ENCODE results near the gene YDJC.
A peak's percentile ranks its signal among the peaks of the same experiment; 100 is the strongest.
"Not testable (repeated sequence)": the region's sequence is repeated elsewhere in the genome, so short reads cannot be mapped to it uniquely, and the experiment has no call there.

The YDJC gene

DNA sequence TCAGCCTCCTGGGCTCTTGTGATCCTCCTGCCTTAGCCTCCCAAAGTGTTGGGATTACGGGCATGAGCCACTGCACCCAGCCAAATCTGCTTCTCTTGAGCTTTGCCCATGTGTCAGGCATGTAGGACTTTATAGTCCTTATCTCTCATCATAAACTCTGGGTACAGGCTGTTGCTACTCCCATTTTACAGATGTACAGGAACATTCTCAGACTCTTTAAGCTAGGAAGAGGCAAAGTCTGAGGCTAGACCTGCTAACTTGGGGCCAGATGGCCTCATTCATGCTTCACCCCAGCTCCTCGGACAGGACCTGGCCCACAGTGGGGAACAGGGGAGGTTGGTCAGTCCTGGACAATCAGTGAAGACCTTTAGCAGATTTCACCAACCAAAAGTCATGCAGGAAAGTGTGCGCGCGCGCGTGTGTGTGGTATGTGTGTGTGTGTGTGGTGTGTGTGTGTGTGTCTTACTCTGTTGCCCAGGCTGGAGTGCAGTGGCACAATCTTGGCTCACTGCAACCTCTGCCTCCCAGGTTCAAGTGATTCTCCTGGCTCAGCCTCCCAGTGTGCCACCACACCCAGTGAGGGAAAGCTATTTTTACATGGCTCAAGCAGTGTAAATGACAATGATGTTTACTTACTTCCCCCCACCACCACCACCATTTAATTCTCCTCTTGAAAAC lies 23.8 kb downstream of the YDJC start:
- no peak for DNase-seq

DNA sequence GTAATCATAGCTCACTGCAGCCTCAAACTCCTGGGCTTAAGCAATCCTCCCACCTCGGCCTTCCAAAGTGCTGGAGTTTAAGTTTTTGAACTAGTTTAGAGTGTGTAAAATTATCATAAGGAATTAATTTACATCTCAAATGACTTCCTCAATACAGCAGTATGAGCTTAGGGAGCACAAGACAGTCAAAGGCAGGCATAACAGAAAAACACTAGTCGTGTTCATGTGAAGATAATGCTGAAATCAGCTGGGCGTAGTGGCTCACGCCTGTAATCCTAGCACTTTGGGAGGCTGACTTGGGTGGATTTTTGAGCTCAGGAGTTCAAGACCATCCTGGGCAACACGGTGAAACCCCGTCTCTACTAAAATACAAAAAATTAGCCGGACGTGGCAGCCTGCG lies 25.8 kb downstream of the YDJC start:
- DNase-seq: no peak

DNA sequence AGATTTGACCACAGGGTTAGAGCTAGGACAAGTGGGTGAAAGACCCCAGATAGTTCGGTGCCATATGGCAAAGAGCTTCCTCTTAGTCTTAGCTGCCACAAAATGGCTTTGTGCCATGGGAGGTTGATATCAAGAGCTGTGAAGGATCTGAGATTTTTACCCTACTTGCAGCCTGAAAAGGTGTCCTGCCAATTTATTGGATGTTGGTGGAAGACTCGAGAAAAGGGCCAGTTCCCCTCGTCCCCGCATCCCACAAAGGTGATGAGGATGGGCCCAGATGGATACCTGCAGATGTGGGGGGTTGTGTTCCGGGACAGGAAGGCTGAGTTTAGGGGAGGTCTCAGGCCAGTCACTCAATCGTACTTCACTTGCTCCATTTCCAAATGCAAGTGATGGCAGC lies 27.2 kb downstream of the YDJC start:
- no peak for DNase-seq

DNA sequence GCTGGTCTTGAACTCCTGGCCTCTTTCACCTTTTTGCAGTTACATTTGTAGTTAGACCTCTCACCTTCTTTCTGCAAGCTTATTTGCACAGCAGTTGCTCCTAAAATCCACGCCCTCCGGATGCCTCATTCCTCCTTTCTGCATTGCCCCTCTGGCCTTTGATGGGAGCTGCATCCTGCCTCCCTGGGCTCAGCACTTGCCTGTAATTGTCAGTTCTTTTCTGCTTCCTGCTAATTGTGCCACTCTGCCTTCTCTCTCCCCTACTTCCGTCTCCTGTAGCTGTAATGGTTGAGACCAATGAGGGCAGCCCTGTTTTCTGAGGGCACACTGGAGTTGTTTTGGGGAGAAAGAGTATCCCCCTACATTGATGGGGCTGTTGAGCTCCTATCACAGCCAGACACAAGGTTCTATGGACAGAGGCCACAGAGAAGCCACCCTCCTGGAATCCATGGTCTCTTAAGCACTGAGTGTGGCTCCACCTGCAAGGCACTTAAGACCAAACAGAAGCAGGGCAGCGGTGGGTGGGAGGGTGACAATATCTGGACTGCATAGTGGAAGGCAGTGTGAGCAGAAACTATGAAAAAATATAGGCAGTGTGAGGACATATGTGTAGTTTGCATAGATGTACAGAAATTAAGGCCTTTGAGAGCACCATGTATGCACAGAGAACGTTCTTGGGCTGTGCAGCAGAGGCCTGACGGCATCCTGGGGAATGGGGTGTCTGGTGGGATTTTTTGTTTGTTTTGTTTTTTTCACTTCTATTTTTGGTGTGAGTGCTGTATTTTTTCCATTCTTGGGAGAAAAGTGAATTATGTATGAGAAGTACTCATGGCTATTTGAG lies 30.5 kb downstream of the YDJC start:
- DNase-seq: no peak

GRCh38 chr22:21598302-21598701 lies 31.5 kb downstream of the YDJC start:
- no peak for DNase-seq

DNA sequence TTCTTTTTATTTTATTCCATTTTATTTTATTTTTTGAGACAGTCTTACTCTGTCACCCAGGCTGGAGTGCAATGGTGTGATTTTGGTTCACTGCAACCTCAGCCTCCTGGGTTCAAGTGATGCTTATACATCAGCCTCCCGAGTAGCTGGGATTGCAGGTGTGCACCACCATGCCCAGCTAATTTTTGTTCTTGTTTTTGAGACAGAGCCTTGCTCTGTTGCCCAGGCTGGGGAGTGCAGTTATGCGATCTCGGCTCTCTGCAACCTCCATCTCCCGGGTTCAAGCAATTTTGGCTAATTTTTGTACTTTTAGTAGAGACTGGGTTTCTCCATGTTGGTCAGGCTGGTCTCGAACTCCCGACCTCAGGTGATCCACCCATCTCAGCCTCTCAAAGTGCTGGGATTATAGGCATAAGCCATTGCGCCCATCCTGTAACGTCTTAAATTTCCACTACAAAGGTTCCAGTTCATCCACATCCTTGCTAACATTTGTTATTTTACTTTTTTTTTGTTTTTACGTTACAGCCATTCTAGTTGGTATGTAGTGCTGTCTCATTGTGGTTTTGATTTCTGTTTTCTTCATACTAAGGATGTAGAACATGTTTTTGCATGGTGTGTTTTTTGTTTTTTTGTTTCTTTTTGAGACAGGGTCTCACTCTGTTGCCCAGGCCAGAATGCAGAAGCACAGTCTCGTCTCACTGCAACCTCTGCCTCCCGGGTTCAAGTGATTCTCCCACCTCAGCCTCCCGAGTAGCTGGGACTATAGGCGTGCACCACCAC lies 33.3 kb downstream of the YDJC start:
- DNase-seq: not testable (repeated sequence)

- DNase-seq: peak in 1 of 2 donors; percentile 32
Observed at GRCh38 chr22:21594865-21595452, 34.9 kb downstream of the YDJC start.

GRCh38 chr22:21593406-21594232 lies 36.2 kb downstream of the YDJC start:
- DNase-seq: no peak

- DNase-seq: no peak
Observed at GRCh38 chr22:21592422-21592821, 37.4 kb downstream of the YDJC start.

- no peak for DNase-seq
Observed at GRCh38 chr22:21591695-21592094, 38.1 kb downstream of the YDJC start.

DNA sequence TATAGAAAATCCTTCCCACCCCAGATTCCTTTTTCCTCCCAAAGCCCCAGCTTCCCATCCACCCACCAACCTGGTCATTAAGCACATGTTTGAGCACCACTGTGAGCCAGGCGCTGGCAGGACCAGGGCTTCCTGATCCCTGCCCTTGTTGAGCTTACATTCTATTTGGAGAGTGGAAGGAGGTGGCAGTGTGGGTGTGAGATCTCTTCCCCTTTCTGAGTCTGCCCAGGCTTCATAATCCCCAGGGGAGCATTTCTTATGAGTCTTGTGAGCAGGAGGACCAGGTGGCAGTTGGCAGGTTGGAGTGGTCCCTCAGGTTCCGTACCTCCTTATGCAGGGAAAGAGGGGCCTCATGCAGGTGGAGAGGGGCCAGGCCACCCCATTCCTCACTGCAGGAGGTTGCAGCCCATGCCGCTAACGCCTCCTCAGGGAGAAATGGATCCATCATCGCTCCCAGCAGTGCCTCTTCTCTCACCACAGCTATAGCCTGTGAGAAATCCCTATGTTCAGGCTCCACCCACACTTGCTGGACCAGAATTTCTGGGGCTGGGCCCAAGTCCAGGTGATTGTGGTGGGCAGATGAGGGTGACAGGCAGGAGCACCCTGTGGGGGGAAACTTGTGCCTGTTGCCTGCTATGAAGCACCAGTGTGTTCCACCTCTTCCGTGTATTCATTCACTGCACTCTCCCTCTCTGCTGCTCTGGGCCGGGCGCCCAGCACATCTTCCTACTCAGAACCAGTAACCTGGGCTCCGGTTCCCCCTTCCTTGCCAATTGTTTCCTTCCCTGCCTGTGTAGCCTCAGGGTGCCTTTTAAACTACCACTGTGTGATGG lies 38.8 kb downstream of the YDJC start:
- peak in 1 of 2 donors; percentile 40 for DNase-seq

DNA sequence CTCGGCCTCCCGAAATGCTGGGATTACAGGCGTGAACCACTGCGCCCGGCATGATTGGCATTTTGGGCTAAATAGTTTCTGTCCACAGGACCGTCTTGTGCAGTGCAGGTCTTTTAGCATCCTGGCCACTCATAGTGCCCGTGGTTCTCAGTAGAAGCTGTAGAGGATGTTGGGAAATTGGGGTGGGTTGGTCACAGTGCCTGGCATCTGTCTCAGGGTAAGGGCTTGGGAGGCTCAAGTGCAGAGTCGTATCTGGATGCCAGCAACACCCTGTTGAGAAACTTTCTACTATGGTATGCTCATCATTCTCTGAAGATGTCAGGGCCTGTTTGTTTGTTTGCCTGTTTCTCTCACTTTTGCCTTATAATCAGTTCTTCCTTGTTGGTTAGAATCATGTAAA lies 40.4 kb downstream of the YDJC start:
- DNase-seq: no peak

GRCh38 chr22:21587803-21588611 lies 41.8 kb downstream of the YDJC start:
- DNase-seq: peak; percentile 54 to 62

- no peak for DNase-seq
Observed at GRCh38 chr22:21585389-21585788, 44.4 kb downstream of the YDJC start.

- DNase-seq: no peak
Observed at GRCh38 chr22:21582801-21583740, 46.8 kb downstream of the YDJC start.

- not testable (repeated sequence) for DNase-seq
Observed at GRCh38 chr22:21581009-21581713, 48.7 kb downstream of the YDJC start.

DNA sequence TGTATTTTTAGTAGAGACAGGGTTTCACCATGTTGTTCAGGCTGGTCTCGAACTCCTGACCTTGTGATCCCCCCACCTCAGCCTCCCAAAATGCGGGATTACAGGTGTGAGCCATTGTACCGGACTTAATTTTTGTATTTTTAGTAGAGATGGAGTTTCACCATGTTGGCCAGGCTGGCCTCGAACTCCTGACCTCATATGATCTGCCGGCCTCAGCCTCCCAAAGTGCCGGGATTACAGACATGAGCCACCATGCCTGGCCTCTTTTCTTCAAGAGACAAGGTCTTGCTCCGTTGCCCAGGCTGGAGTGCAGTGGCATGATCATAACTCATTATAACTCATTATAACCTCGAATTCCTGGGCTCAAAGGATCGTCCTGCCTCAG lies 49.2 kb downstream of the YDJC start:
- not testable (repeated sequence) for DNase-seq

- DNase-seq: no peak
Observed at GRCh38 chr22:21579474-21579851, 50.4 kb downstream of the YDJC start.
